ENCODE data around the gene PNMT. TPM values are rescaled to one million over a fixed set of nuclear protein-coding genes. Genes with fewer than 3 reads are reported as not detected.

PNMT gene
- polyA plus RNA-seq, 1 donor, result 2.1 TPM

DNA sequence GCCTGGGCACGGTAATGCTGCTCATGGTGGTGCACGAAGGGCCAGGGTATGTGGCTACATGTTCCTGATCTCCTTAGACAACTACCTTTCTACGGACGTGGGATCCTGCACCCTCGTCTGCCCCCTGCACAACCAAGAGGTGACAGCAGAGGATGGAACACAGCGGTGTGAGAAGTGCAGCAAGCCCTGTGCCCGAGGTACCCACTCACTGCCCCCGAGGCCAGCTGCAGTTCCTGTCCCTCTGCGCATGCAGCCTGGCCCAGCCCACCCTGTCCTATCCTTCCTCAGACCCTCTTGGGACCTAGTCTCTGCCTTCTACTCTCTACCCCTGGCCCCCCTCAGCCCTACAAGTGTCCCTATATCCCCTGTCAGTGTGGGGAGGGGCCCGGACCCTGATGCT, 43.6 kb downstream of the PNMT start:
- Histone ChIP-seq H3K9me3 (ENCODE audit: control insufficient read depth, low read depth, low read length) (no peaks in the 10 kb centered on the region), H3K27me3 (ENCODE audit: control insufficient read depth, insufficient read depth, low read length) (no peaks in the 10 kb centered on the region), H3K27ac (ENCODE audit: low read length) (no peak overlapping the region), H3K4me1 (ENCODE audit: control insufficient read depth, insufficient read depth, low read length) (no peaks in the 10 kb centered on the region), H3K4me3 (ENCODE audit: low read length) (no peak overlapping the region), H3K36me3 (ENCODE audit: control insufficient read depth, insufficient read depth, low read length) (peaks cover 92% of the 10 kb centered on the region)
- no CpG with 5 or more reads among the region's 10 CpGs for WGBS (ENCODE audit: insufficient coverage, low lambda C conversion rate)
- DNase-seq, result no peak

DNA sequence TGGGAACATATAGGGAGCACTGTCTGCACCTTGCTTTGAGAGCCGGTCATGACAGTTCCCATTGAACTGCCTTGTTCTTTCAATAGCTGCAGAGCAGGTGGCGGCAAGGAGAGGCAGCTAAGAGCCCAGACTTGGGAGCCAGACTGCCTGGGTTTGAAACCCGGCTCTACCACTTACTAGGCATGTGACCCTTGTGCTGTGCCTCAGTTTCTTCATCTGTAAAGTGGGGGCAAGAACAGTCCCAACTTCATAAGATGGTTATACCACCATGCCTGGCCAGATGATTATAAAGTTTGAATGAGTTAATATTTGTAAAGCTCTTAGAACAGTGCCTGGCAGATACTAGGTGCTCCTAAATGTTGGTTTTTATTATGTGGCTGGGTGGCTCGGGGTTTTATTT, 46.0 kb downstream of the PNMT start:
- no peak overlapping the region for H3K4me3 ChIP-seq (ENCODE audit: low read length)
- 100% methylated on average over 1 of the region's 4 CpGs for WGBS (ENCODE audit: insufficient coverage, low lambda C conversion rate)
- DNase-seq, result no peak
- H3K27ac ChIP-seq (ENCODE audit: low read length), result no peak overlapping the region
- H3K27me3 ChIP-seq (ENCODE audit: control insufficient read depth, insufficient read depth, low read length), result no peaks in the 10 kb centered on the region
- no peaks in the 10 kb centered on the region for H3K4me1 ChIP-seq (ENCODE audit: control insufficient read depth, insufficient read depth, low read length)
- H3K36me3 ChIP-seq (ENCODE audit: control insufficient read depth, insufficient read depth, low read length), result peaks cover 89% of the 10 kb centered on the region
- no peaks in the 10 kb centered on the region for H3K9me3 ChIP-seq (ENCODE audit: control insufficient read depth, low read depth, low read length)

DNA sequence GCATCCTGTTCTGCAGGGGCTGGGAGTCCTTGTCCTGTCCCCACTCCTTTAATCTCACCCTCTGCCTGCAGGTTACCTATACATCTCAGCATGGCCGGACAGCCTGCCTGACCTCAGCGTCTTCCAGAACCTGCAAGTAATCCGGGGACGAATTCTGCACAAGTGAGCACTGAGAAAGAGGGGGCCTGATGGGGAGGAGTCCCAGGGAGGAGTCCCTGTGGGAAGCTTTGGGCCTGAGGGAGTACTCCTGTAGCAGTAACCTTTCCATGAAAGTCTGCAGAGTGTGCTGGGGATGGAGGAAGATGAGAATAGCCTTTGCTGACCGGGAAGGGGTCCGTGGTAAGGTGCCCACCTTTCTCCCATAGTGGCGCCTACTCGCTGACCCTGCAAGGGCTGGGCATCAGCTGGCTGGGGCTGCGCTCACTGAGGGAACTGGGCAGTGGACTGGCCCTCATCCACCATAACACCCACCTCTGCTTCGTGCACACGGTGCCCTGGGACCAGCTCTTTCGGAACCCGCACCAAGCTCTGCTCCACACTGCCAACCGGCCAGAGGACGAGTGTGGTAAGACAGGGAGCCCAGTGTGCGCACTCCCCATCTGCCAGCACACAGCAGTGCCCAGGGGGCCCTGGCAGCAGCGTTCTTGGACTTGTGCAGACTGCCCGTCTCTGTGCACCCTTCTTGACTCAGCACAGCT, 47.3 kb downstream of the PNMT start:
- H3K27me3 ChIP-seq (ENCODE audit: control insufficient read depth, insufficient read depth, low read length), result no peaks in the 10 kb centered on the region
- H3K27ac ChIP-seq (ENCODE audit: low read length), result no peak overlapping the region
- H3K9me3 ChIP-seq (ENCODE audit: control insufficient read depth, low read depth, low read length), result no peaks in the 10 kb centered on the region
- no peak overlapping the region for H3K4me3 ChIP-seq (ENCODE audit: low read length)
- peaks cover 88% of the 10 kb centered on the region for H3K36me3 ChIP-seq (ENCODE audit: control insufficient read depth, insufficient read depth, low read length)
- no peaks in the 10 kb centered on the region for H3K4me1 ChIP-seq (ENCODE audit: control insufficient read depth, insufficient read depth, low read length)
- WGBS (ENCODE audit: insufficient coverage, low lambda C conversion rate), result no CpG with 5 or more reads among the region's 18 CpGs
- DNase-seq, result no peak

DNA sequence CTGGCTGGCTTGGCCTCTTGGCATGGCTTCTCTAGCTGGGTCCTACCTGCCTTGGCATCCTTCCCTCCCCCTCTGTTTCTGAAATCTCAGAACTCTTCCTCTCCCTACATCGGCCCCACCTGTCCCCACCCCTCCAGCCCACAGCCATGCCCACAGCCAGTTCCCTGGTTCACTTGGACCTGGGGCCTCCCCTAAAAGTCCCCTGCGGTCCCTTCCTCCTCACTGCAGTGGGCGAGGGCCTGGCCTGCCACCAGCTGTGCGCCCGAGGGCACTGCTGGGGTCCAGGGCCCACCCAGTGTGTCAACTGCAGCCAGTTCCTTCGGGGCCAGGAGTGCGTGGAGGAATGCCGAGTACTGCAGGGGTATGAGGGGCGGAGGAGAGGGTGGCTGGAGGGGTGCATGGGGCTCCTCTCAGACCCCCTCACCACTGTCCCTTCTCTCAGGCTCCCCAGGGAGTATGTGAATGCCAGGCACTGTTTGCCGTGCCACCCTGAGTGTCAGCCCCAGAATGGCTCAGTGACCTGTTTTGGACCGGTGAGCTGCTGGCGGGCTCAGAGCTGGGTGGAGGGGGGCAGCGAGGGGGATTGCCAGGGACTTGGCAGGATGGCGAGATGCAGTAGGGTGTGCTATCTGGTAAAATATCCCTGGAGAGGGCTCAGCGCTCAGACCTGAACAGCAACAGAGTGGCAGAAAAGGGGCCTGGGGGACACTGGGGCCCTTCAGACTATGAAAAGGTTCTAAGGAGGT, 48.0 kb downstream of the PNMT start:
- Histone ChIP-seq H3K4me1 (ENCODE audit: control insufficient read depth, insufficient read depth, low read length) (no peaks in the 10 kb centered on the region), H3K27ac (ENCODE audit: low read length) (no peak overlapping the region), H3K27me3 (ENCODE audit: control insufficient read depth, insufficient read depth, low read length) (no peaks in the 10 kb centered on the region), H3K9me3 (ENCODE audit: control insufficient read depth, low read depth, low read length) (no peaks in the 10 kb centered on the region), H3K36me3 (ENCODE audit: control insufficient read depth, insufficient read depth, low read length) (peaks cover 85% of the 10 kb centered on the region), H3K4me3 (ENCODE audit: low read length) (no peak overlapping the region)
- WGBS (ENCODE audit: insufficient coverage, low lambda C conversion rate), result no CpG with 5 or more reads among the region's 15 CpGs
- no peak for DNase-seq

DNA sequence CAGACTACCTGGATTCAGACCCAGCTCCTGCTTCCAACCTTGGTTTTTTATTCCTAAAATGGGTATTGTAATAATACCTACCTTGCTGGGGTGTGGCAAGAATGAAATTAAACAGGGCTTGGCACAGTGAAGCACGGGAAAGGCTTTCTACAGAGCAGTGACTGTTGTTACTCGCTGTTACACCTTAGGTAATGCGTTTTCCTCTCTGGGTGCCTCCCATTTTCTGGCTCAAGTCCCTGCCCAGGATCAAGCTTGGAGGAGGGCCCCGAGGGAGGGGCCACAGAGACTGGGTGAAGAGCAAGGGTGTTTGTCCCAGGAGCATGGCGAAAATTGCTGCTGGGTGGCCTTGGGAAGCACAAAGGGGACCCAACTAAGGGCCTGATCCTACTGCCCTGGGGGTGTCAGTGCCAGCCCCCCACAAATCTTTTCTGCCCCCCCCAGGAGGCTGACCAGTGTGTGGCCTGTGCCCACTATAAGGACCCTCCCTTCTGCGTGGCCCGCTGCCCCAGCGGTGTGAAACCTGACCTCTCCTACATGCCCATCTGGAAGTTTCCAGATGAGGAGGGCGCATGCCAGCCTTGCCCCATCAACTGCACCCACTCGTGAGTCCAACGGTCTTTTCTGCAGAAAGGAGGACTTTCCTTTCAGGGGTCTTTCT, 48.8 kb downstream of the PNMT start:
- no peak for DNase-seq
- H3K27me3 ChIP-seq (ENCODE audit: control insufficient read depth, insufficient read depth, low read length), result no peaks in the 10 kb centered on the region
- H3K4me1 ChIP-seq (ENCODE audit: control insufficient read depth, insufficient read depth, low read length), result no peaks in the 10 kb centered on the region
- no peak overlapping the region for H3K27ac ChIP-seq (ENCODE audit: low read length)
- peaks cover 80% of the 10 kb centered on the region for H3K36me3 ChIP-seq (ENCODE audit: control insufficient read depth, insufficient read depth, low read length)
- no peaks in the 10 kb centered on the region for H3K9me3 ChIP-seq (ENCODE audit: control insufficient read depth, low read depth, low read length)
- no peak overlapping the region for H3K4me3 ChIP-seq (ENCODE audit: low read length)
- WGBS (ENCODE audit: insufficient coverage, low lambda C conversion rate), result no CpG with 5 or more reads among the region's 11 CpGs

DNA sequence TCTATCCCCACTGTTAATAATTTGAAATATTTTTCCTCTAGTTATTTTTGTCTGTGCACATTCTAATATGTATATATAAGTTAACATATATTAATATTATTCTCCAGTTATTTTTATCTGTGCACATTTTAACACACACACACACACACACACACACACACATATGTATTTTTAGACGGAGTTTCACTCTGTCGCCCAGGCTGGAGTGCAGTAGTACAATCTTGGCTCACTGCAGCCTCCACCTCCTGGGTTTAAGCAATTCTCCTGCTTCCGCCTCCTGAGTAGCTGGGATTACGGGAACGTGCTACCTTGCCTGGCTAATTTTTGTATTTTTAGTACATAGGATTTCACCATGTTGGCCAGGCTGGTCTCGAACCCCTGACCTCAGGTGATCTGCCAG, 49.4 kb downstream of the PNMT start:
- Histone ChIP-seq H3K27me3 (ENCODE audit: control insufficient read depth, insufficient read depth, low read length) (no peaks in the 10 kb centered on the region), H3K36me3 (ENCODE audit: control insufficient read depth, insufficient read depth, low read length) (peaks cover 79% of the 10 kb centered on the region), H3K9me3 (ENCODE audit: control insufficient read depth, low read depth, low read length) (no peaks in the 10 kb centered on the region), H3K4me1 (ENCODE audit: control insufficient read depth, insufficient read depth, low read length) (no peaks in the 10 kb centered on the region), H3K4me3 (ENCODE audit: low read length) (no peak overlapping the region), H3K27ac (ENCODE audit: low read length) (no peak overlapping the region)
- DNase-seq, result no peak
- WGBS (ENCODE audit: insufficient coverage, low lambda C conversion rate), result no CpG with 5 or more reads among the region's 6 CpGs

DNA sequence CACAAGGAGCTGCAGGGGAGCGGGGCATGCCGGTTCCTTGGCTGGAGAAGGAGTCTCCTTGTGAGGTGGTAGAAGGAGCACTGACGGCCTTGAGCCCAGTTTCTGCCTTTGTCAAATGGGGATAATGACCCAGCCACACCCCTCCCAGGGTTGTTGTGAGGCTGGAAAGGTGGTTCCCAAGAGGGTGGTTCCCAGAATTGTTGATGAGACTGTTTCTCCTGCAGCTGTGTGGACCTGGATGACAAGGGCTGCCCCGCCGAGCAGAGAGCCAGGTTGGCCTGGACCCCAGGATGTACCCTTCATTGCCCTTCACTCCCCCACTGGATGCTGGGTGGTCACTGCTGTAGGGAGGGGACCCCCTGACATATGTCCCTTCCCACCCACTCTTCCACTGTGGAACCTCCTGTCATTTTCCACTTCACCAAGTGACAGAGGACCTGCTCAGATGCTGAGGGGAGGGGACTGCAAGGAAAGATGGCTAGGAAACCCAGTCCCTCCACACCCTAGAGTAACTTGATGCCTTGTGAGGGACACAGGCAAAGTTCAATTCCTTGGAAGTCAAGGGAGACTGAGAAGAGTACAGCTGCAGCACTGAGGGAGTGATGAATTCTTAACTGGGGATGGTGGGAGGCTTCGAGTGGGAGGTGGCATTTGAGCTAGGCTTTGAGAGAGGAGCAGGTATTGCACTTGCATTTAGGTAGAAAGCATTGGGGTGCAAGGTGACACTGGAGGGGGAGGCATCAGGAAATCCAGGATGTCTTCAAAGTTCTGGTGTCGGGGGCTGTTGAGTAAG, 51.5 kb downstream of the PNMT start:
- Histone ChIP-seq H3K36me3 (ENCODE audit: control insufficient read depth, insufficient read depth, low read length) (peaks cover 81% of the 10 kb centered on the region), H3K9me3 (ENCODE audit: control insufficient read depth, low read depth, low read length) (no peaks in the 10 kb centered on the region), H3K27me3 (ENCODE audit: control insufficient read depth, insufficient read depth, low read length) (no peaks in the 10 kb centered on the region), H3K4me1 (ENCODE audit: control insufficient read depth, insufficient read depth, low read length) (no peaks in the 10 kb centered on the region), H3K4me3 (ENCODE audit: low read length) (no peak overlapping the region), H3K27ac (ENCODE audit: low read length) (no peak overlapping the region)
- WGBS (ENCODE audit: insufficient coverage, low lambda C conversion rate), result 90% methylated on average over 2 of the region's 7 CpGs
- DNase-seq, result no peak

Other genes starting within 250 kb of the PNMT start
- gene MED1, start 217.2 kb upstream of the PNMT start, polyA plus RNA-seq, result 27.8 TPM
- gene CDK12, start 207.0 kb upstream of the PNMT start, polyA plus RNA-seq, result 45.9 TPM
- gene NEUROD2, start 60.5 kb upstream of the PNMT start, polyA plus RNA-seq, result 0.01 TPM
- gene PPP1R1B, start 41.5 kb upstream of the PNMT start, polyA plus RNA-seq, result 20.4 TPM
- 57.9 TPM for gene STARD3, start 31.3 kb upstream of the PNMT start, polyA plus RNA-seq
- gene TCAP, start 3.1 kb upstream of the PNMT start, polyA plus RNA-seq, result 2.2 TPM
- 31.8 TPM for gene PGAP3, start 19.6 kb downstream of the PNMT start, polyA plus RNA-seq
- 175 TPM for gene ERBB2, start 31.6 kb downstream of the PNMT start, polyA plus RNA-seq
- gene MIEN1, start 62.1 kb downstream of the PNMT start, polyA plus RNA-seq, result 43.8 TPM
- gene GRB7, start 69.5 kb downstream of the PNMT start, polyA plus RNA-seq, result 35.9 TPM
- 2.4 TPM for gene IKZF3, start 195.9 kb downstream of the PNMT start, polyA plus RNA-seq
- gene ZPBP2, start 199.7 kb downstream of the PNMT start, polyA plus RNA-seq, result 0.03 TPM

All from large intestine (tissue), 3 donors.